ENCODE results near the gene PACS2.

Gene PACS2

DNA sequence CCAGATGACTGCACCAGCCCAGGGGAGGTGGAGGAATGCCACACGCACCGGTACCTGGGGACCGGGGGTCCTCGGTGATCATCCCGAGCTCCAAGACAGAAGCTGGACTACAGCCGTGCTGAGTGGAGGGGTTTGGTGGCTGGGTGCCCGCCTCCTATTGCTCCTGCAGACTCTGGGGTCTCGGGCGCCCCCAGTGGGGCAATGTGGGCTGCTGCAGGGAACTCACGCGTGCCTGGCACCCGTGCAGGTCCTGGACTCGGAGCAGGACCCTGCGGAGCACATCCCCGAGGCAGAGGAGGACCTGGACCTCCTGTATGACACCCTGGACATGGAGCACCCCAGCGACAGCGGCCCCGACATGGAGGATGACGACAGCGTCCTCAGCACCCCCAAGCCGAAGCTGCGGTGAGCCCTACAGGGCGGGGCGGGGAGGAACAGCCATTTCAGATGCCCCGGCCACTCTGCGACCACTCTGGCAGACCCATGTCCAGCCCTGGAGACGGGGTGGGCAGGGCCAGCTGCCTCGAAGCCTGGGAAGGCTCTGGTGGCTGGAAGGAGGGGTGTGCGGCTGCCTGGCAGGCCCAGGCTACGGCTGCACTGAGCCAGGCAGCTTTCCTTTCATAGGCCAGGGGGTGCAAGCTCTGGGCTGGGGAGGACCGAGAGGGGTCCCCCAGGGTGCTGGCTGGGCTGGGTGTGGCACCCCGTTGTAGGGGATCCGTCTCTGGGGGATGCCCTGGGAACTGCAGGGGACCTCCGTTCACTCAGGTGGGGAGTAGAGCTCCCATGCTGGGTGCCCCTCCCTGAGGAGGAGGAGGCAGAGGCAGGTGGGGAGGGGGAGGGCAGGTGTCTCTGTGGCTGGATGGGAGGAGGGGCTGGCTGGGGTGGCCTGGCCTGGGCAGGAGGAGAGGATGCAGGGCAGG, 62.2 kb downstream of the PACS2 start:
- no peak for DNase-seq

- DNase-seq: no peak
Observed at GRCh38 chr14:105377555-105378182, 63.1 kb downstream of the PACS2 start.

- DNase-seq: no peak
Observed at GRCh38 chr14:105378199-105378598, 63.7 kb downstream of the PACS2 start.

- DNase-seq: no peak
Observed at GRCh38 chr14:105378873-105379685, 64.5 kb downstream of the PACS2 start.

DNA sequence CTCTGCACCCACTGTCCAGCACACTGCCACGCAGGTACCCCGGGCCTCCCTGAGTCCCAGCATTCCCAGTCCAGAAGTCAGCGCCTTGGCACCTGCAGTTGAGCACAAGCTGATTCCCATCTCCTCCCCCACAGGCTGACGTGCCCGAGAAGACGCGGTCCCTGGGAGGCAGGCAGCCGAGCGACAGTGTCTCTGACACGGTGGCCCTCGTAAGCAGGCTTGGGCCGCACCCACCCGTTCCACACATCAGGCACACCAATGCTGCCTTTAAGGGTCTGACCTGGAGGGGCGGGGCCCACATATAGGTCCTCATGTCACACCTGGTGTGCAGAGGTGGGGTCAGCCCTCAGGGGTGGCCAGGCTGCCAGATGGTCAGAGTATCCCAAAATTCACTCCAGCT, 65.4 kb downstream of the PACS2 start:
- DNase-seq: no peak

- no peak for DNase-seq
Observed at GRCh38 chr14:105380756-105381155, 66.2 kb downstream of the PACS2 start.

- no peak for DNase-seq
Observed at GRCh38 chr14:105381446-105382342, 67.1 kb downstream of the PACS2 start.

- no peak for DNase-seq
Observed at GRCh38 chr14:105382343-105383082, 68.0 kb downstream of the PACS2 start.

- no peak for DNase-seq
Observed at GRCh38 chr14:105383083-105383730, 68.7 kb downstream of the PACS2 start.

DNA sequence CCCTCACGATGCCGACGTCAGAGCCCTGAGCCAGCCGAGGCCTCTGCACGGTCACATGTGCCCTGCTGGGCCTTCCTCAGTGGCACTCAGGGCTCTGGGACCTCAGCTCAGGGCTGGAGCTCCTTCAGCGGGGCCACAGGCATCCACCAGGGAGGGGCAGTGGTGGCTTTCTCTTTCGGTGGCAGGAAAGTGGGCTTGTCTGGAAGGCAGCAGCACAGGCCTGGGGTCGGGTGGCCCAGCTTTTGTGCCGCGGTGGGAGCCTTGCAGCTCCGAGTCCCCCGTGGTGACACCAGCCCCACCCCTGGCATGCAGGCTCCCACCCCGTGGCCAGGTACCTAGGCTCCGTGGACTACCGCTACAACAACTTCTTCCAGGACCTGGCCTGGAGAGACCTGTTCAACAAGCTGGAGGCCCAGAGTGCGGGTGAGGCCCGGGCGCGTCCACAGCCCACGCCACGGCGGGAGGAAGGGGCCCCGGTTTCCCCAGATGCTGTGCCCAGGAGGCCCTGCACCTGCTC, 69.6 kb downstream of the PACS2 start:
- no peak for DNase-seq

DNA sequence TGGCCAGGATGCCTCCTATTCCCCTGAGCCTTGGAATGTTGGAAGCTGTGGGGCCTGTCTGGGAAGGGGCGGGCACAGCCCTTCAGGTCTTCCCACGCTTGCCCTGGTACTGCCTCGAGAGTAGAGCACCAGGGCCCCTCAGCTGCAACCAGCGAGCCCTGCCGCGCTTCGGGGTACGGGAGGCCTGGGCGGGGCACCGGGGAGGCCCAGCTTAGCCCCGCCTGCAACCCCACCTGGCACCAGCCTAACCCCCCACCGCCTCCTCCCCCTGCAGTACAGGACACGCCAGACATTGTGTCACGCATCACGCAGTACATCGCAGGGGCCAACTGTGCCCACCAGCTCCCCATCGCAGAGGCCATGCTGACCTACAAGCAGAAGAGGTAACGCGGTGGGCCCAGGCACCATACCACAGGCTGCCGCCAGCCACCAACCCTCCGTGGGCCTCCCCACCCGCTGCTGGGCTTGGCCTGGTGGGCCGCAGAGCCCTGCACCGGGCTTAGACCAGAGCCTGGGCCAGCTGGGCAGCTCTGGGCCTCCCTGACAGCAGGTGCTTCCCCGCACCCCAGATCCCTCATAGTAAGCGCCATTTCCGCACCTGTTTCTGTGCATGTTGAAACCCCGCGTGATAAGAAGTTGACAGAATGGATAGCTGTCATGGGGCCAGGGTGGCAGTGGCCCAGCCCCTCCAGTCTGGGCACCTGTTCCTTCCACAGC, 70.2 kb downstream of the PACS2 start:
- no peak for DNase-seq

DNA sequence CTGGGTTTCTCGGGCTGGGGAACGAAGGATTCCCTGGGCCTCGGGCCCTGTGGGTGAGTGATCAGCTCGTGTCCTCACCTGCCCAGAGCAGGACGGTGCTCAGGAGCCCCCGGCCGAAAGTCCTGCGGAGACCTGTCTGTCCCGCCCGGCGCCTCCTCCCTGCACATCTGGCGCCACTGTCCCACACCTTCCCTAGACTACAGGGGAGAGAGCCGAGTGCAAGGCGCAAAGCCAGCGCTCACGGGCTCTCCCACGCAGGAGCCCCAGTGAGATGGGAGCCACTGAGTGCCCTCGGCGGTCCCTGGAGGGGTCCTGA, 70.7 kb downstream of the PACS2 start:
- no peak for DNase-seq

DNA sequence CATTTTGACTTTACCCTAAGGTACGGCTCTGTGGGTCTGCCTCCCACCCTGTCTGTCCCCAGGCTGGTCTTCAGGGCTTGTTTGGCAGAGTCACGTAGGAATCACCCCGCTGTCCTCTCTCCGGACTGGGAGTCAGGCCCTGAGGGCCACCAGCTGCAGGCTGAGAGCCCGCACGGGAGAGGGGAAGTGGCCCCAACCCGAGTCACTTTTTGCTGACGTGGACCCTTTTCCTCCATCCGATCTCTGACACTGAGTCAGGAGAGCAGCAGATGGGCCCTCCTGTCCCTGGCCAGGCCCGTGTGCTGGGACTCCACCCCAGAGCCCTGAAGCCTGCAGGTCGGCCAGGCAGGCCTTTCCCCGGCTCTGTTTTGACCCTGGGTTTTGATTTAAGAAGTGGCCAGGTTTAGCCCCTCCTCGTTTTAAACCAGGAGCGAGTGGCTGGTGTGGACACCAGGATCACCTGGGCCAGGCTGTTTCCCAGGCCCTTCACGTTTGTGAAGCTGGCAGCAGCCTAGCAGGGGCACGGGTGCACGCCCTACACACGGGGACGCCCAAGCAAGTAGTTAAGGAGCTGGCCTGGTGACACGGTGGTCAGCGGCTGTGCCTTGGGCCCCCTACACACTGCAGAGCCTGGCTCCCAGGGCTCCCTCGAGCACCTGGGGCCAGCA, 71.3 kb downstream of the PACS2 start:
- no peak for DNase-seq

- DNase-seq: no peak
Observed at GRCh38 chr14:105386581-105387529, 72.3 kb downstream of the PACS2 start.

DNA sequence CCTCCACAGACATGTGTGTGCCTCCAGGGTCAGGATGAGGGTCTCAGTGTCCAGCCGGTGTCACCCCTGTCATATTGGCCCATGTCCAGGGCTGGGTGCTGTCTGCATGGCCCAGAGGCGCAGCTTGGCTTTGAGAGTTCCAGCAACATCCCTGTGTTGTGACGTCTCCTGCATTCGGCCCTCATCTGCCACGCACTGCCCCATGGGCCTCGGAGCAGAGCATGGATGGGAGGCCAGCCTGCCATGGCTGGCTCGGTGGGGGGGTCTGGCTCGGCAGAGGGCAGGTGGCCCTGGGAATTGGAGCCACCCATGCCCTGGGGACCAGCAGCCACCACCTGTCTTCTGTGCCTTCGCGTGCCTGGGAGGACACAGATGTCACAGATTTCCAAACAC, 73.0 kb downstream of the PACS2 start:
- DNase-seq: no peak

GRCh38 chr14:105388110-105388951, 73.8 kb downstream of the PACS2 start:
- peak; percentile 32 for DNase-seq

DNA sequence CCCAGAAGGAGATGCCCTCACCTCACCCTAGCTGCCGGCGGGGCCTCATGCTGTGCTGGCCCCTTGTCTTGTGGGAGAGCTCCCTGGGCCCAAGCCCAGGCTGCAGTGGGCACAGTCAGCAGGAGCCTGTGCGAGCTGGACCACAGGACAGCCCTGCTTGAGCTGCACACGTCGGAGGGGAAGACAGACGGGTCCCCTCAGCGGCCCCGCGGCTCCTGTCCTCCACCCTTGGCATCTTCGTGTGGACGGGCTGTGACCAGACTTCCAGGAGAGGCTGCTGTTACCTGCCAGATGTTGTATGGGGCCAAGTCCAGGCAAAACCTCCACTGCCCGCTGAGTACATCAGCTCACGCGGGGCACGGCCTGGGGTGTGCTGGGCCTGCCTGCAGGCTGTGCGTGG, 74.4 kb downstream of the PACS2 start:
- DNase-seq: no peak

DNA sequence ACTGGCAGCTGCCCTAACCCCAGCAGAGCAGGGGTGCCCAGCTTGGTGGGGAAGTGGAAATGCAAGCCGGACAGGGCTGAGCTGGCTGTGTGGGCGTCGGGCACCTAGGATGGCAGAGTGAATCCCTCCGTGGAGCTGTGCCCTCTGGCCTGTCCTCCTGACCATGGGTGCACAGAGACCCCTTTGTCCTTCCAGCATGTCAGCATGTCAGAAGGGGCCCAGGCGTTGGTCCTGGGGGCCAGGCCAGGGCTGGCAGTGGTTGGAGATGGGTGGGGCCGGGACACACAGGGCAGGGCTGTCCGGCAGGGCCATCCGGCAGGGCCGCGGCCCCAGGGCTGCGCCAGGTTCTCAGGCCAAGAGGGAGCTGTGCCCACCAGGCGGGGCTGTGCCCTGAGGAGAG, 75.0 kb downstream of the PACS2 start:
- peak; percentile 52 for DNase-seq

Measured in inflammatory macrophage treated with lipopolysaccharide for 4 hours (primary cell).